HG02798 (cell line): ENCODE data around the gene ACOT13.
A peak's percentile ranks its signal among the peaks of the same experiment; 100 is the strongest.
"Not testable (repeated sequence)": the region's sequence is repeated elsewhere in the genome, so short reads cannot be mapped to it uniquely, and the experiment has no call there.

Experiments
- ATAC-seq: cut with Tn5 transposase; IDR thresholded peaks from one replicate; pipeline ENCODE4 v1.9.1; 2021; ENCODE audit warnings: mild to moderate bottlenecking; ENCODE audit not compliant: unreplicated experiment, poor library complexity

ACOT13 gene

DNA sequence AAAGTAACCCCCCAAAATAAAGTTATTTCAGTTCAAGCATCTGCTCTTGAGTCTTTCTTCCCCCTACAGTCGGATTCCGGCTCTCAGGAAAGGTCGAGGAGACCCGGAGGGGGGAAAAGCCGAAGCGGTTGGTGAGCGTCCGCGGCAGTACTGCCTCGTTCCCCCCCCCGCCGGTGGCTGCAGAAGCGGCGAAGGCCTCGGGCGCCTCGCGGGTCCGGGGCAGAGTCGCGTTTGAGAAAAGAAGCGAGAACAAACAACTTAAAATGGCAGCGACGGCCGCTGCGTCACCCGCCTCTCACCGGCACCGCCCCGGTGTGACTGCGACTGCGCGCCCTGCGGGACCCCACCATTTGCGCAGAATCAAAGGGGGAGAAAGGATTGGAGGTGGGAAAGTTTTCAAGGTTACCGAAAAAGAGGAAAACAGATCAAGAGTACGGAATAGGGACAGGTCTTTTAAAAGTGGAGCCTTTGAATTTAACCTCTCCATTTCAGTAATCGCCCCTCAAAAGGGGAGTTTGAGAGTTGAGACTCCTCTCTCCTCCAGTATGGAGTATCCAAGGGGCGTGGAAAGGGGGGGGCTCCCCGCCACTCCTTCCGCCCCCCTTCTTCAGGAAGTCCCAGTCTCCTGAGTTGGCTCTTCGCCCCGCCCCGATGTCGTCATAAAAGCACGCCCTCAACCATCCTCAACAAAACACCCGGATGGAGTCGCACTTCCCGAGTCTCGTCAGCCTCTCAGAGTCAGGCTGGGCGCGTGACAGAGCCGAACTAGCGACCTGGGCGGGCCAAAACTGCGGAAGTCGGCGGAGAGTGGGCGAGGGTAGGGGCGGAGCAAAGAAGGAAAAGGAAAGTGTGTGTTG, 54.0 kb downstream of the ACOT13 start:
- ATAC-seq: peak; percentile 86

DNA sequence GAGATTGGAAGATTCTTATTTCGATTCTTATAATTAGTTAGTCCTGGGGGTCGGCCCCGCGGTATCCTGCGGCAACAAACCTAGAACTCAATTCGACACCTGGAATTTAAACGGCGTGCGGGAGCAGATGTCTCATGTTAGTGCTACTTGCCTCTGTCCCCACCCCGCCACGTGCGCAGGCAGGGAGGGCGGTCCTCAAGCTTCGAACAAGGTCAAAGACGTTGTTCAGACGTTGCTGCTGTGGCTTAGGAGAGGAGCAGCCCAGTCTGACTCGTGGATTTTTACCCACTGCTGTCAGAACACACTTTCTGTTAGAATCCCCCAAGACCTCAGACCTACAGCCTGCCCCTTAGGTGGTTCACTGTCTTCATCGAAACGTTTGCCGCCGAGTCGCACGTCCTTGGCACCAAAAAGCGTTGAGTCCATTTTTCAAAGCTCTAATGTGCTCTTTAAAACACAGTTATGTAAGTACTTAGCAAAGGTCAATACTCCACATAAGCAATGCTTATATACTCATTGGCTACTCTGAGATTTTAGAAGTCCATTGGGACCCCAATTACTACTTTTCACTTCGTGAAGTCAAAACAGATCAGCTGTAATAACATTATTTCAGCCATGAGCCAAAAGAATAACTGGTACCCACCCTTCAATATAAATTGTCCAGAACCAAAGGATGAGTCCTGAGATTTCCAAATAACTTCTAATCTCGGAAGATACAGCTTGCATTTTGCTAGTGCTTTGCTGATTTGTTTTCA, 54.8 kb downstream of the ACOT13 start:
- peak; percentile 50 for ATAC-seq

DNA sequence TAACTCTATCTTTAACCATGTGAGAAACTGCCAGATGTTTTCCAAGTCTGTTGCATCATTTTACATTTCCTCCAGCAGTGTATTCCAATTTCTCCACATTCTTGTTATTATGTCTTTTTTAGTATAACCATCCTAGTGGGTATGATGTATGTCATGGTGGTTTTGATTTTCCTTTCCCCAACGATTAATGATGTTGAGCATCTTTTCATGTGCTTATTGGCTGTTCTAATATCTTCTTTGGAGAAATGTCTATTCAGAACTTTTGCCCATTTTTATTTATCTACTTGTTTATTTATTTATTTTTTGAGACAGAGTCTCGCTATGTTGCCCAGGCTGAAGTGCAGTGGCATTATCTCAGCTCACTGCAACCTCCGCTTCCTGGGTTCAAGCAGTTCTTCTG, 56.4 kb downstream of the ACOT13 start:
- ATAC-seq: no peak

DNA sequence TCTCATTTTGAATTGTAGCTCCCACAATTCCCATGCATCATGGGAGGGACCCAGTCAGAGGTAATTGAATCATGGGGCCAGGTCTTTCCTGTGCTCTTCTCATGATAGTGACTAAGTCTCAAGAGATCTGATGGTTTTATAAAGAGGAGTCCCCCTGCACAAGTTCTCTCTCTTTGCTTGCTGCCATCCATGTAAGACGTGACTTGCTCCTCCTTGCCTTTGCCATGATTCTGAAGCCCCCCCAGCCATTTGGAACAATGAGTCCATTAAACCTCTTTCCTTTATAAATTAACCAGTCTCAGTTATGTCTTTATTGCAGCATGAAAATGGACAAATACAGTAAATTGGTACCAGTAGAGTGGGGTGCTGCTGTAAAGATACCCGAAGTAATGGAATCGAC, 63.8 kb downstream of the ACOT13 start:
- not testable (repeated sequence) for ATAC-seq

DNA sequence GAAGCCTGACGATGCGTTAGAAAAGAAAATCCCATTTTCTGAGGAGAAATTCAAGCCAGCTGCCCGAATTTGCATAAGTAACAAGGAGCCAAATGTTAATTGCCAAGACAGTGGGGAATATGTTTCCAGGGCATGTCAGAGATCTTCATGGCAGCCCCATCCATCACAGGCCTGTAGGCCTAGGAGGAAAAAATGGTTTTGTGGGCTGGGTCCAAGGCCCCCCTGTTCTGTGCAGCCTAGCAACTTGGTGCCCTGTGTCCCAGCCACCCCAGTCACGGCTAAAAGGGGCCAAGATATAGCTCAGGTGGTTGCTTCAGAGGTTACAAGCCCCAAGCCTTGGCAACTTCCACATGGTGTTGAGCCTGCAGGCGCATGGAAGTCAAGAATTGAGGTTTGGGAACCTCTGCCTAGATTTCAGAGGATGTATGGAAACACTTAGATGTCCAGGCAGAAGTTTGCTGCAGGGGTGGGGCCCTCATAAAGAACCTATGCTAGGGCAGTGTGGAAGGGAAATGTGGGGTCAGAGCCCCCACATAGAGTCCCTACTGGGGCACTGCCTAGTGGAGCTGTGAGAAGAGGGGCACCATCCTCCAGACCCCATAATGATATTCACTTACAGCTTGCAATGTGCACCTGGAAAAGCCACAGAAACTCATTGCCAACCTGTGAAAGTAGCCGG, 64.7 kb downstream of the ACOT13 start:
- ATAC-seq: not testable (repeated sequence)

DNA sequence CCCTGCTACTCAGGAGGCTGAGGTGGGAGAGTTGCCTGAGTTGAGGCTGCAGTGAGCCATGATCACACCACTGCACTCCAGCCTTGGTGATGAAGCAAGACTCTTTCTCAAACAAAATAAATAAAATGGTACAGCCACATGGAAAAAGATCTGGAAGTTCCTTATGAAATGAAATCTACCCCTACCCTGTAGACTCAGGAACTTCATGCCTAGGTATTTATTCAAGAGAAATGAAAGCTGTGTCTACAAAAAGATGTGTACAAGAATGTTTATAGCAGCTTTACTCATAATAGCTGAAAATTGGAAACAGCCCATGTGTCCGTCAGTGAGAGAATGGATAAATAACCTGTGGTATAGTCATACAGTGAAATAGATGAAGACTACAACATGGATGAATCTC, 67.3 kb downstream of the ACOT13 start:
- no peak for ATAC-seq

DNA sequence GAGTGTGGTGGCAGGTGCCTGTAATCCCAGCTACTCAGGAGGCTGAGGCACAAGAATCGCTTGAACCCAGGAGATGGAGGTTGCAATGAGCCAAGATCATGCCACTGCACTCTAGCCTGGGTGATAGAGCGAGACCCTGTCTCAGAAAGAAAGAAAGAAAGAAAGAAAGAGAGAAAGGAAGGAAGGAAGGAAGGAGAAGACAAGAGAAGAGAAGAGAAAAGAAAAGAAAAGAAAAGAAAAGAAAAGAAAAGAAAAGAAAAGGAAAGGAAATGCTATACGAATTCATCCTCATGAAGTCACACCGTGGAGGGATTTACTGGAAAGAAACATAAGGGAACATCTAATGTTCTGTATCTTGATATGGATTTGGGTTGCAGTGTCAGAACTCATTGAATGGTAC, 67.8 kb downstream of the ACOT13 start:
- ATAC-seq: not testable (repeated sequence)

DNA sequence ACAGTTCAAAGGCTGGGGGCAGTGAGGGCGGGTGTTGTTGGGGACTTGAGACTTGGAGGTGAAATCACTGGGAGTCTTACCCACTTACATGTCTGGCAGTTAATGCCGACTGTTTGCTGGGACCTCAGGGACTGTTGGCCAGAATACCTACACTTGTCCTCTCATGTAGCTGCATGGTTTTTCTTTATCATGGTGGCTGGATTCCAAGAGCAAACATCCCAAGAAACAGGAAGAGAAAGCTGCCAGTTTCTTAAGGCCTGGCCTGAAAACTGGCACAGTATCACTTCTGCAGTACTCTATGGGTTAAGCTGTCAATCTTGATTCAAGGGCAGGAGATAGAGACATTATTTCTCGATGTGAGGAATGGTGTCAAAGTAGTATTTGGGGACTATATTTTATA, 71.9 kb downstream of the ACOT13 start:
- ATAC-seq: no peak

DNA sequence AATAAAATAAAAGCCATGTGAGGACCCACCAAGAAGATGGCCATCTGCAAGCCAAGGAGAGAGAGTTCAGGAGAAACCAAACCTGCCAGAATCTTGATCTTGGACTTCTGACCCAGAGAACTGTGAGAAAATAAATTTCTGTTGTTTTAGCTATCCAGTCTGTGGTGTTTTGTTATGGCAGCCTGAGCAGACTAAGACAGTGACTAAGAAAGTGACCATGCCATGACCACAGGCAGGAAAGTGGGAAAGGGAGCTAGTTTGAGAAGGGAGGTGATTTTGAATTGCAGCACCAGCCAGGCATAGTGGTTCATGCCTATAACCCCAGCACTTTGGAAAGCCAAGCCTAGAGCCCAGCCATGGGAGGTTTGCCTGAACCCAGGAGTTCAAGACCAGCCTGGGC, 74.0 kb downstream of the ACOT13 start:
- no peak for ATAC-seq

DNA sequence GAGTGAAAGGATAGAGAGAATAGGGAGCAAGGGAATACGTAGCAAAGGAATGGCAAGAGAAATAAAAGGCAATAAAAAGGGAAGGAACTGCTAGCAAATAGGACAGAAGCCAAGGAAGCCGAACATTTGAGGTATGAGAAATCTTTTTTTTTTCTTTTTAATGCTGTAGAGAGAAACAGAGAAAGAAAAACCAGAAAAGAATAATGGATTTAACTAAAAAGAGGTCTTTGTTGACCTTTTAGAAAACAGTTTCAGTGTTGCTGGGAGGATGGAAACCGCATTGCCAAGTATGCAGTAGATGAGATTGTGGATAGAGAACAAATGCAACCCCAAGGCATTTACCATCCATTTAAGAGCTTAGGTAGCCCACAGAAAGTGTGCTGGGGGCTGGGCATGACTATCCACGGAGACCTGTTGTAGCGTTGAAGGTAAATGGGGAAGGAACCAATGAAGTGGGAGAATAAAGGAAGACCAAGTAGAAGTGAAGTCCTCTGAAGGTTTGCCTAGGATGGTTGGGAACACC, 75.4 kb downstream of the ACOT13 start:
- no peak for ATAC-seq

DNA sequence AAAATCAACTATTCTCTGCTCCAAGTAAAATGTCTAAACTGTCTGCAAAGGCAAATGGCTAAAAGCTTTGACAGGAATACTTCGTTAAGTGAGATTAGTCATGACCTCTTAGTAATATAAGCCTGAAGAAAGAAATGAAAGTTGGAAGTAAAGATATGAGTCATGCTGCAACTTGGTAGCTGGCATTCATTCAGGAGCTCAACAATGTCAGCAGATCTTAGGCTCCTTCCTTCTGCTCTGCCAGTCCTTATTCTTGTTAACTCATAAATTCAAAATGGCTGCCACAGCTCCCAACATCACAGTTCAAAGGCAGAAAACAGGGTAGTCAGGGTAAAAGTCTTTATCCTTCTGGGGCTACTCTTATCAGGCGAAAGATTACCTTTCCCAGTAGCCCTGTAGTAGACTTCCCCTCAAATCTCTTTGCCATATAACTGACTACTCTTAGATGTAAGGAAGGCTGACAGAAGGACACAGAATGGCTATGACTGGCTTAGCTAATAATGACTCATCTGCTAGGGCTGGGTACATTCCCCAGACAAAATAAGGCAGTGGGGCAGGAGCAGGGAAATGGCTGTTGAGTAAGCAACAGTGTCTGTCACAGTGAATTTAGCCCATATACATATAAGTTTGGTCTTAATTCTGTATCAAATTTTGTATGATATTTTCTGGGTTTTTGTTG, 76.5 kb downstream of the ACOT13 start:
- ATAC-seq: peak; percentile 86

DNA sequence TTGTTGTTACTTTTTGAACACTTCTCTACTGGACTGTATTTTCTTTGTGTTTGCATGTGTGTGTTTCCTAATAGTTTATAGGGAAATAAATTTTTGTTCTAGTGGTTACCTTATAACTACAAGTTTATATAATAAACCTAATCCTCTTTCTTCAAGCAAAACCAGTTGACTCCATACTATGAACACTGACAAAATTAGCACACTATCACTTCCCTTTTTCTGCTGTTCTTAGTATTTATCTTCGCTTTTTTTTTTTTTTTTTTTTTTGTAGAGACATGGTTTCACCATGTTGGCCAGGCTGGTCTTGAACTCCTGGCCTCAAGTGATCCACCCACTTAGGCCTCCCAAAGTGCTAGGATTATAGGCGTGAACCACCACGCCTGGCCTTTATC, 77.1 kb downstream of the ACOT13 start:
- no peak for ATAC-seq

DNA sequence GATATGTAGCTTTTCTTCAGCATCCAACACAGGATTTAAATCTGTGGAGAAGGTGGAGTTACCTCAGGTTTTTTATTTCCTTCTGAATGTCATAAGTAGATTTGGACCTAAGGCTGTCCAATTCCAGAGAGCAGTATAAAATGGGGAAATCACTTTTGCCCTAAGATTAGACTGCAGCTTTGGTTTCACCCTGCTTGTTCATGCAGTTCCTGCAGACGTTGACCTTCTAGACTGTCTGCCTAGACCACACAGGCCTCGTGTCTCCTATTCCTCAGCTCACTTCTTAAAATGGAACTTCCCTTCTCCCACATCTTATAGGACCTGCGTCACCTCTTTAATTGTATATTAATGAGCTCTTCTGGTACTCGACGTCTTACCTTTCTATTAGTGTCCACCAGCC, 78.0 kb downstream of the ACOT13 start:
- ATAC-seq: no peak

DNA sequence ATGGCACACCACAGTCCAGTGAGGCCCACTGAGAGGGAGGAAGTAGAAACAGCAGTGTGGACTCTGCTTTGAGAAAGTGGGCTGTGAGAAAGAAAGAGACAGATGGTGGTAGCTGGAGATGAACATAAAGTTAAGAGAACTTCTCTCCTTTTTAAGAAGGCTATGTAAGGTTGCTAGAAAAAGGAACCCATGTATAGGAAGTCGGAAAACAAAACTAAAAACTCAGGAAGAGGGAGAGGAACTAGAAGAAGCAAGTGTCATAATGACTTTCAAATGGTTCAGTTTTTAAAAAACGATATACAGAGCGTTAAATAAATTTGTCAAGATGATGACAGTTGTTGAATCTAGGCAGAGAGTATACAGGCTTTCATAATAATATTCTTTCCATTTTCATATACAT, 82.4 kb downstream of the ACOT13 start:
- no peak for ATAC-seq

DNA sequence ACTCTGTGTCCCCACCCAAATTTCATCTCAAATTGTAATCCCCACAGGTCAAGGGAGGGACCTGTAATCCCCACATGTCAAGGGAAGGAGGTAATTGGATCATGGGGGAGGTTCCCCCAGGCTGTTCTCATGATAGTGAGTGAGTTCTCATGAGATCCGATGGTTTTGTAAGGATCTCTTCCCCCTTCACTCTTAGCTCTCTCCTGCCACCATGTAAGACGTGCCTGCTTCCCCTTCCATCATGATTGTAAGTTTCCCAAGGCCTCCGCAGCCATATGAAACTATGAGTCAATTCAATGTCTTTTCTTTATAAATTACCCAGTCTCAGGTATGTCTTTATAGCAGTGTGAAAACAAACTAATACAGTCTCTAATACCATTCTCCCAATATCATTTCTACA, 84.0 kb downstream of the ACOT13 start:
- ATAC-seq: not testable (repeated sequence)

DNA sequence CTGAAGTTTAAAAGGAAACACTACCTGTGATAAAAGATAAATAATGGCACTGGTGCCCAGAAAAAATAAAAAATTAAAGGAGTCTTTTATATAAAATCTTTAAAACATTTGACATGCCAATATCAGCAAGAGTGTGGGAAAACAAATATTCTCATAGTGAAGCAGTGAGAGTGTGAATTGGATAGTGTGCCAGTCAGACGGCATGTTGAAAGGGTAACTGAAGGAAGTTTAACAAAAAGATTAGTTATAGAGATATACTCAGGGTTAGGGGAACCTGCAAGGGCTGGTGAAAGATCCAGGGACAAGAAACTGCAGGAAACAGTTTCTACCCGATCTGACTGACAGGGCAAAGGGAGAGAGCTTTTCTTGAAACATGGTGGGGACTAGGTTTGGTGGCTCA, 85.6 kb downstream of the ACOT13 start:
- no peak for ATAC-seq

DNA sequence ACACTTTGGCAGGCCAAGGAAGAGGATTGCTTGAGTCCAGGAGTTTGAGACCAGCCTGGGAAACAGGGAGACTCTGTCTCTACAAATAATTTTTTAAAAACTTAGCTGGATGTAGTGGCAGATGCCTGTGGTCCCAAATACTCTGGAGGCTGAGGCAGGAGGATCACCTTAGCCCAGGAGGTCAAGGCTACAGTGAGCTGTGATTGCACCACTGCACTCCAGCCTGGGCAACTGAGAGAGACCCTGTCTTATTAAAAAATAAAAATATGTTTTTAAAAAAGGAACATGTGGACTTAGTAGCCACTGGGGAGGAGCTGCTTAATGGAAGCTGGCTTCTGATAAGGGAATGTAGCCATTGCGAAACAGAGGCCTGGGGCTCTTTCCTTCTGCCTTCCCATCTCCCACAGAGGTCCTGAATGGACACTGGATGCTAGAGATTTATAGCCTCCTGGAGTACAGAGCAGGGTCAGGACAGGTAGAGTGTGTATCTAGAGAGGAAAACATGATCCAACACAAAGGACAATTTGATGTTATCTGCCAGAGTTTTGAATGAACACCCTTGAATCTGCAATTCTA, 86.1 kb downstream of the ACOT13 start:
- ATAC-seq: no peak

DNA sequence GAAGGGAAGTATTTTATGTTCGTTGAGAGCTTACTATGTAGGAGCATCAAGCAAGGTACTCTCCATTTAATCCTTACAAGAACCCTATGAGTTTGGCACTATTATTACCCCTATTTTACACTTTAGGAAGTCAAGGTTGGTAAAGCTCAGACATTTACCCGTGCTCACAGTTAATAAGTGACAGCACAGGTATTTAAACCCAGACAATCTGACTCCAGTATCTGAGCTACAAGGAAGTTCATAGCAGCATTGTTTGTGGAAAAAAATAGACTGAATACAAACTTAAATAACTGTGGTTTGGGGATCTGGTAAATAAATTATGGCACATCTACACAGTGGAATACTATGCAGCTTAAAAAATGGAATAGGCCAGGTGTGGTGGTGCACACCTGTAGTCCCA, 86.7 kb downstream of the ACOT13 start:
- ATAC-seq: no peak

DNA sequence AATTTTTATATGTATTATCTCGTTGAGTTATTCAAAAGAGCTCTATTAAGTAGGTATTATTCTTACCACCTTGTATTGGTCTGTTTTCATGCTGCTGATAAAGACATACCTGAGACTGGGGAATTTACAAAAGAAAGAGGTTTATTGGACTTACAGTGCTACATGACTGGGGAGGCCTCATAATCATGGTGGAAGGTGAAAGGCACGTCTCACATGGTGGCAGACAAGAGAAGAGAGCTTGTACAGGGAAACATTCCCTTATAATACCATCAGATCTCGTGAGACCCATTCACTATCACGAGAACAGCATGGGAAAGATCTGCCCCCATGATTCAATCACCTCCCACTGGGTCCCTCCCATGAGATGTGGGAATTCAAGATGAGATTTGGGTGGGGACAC, 87.5 kb downstream of the ACOT13 start:
- ATAC-seq: not testable (repeated sequence)
